ENCODE measurements around the gene ENGASE.

- TF ChIP-seq POLR2A (IDR thresholded peaks at IDR 0.05; ENCODE audit: control extremely low read depth in 1 of 2, low read depth in 2 of 2, low read length in 2 of 2) (no peak), CTCF (IDR thresholded peaks at IDR 0.05; ENCODE audit: control extremely low read depth in 1 of 3, insufficient read depth in 1 of 3, low read depth in 1 of 3, low read length in 3 of 3) (no peak), SIN3A (conservative IDR thresholded peaks at IDR 0.05 in 1 of 2, IDR thresholded peaks at IDR 0.05 in 1 of 2; ENCODE audit: low read depth in 1 of 2, low read length in 2 of 2) (no peak), GABPA (IDR thresholded peaks at IDR 0.05; ENCODE audit: borderline replicate concordance, insufficient read depth, low read length) (no peak), EGR1 (IDR thresholded peaks at IDR 0.05; ENCODE audit: borderline replicate concordance, low read depth, low read length) (no peak), TCF12 (IDR thresholded peaks at IDR 0.05; ENCODE audit: low read depth, low read length) (no peak), SP1 (IDR thresholded peaks at IDR 0.05; ENCODE audit: low read depth, low read length) (no peak), JUND (IDR thresholded peaks at IDR 0.05; ENCODE audit: low read length) (no peak)
These were observed 16.8 kb upstream of the ENGASE start for GRCh38 chr17:79057737-79058385.
